ENCODE results near the gene APCDD1. TPM values are rescaled to one million over a fixed set of nuclear protein-coding genes. Genes with fewer than 3 reads are reported as not detected.

The APCDD1 gene
- total RNA-seq, 1 experiment from 2014 or later, result not detected

DNA sequence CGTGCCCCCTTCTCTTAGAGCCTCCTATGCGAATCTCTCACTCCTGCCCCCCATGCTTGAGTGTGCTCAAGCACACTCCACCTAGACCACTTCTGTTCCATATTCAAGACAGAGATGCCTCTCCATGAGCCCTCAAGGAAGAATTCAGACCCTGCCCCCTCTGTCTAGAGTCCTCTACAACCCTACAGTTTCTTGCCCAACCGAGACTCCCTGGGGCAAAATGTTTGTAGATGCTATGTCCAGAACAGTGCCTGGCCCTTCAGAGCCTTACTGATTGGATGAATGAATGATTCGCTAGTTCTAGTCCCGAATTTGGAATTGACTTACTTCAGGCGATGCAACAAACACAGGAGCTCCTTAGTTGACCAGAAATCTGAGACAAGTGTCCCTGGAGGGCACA lies 8.7 kb downstream of the APCDD1 start:
- Histone ChIP-seq H3K4me2 (ENCODE audit: low read length) (no peak overlapping the region), H3K9ac (ENCODE audit: low read length) (no peak overlapping the region), H3K36me3 (ENCODE audit: control insufficient read depth in 1 of 2, insufficient read depth in 2 of 2, low read length in 2 of 2) (no peaks in the 10 kb centered on the region), H3K79me2 (ENCODE audit: insufficient read depth, low read length) (no peaks in the 10 kb centered on the region), H3K4me3 (replicated peaks in 1 of 2; ENCODE audit: low read depth in 1 of 2, low read length in 2 of 2) (no peak overlapping the region), H3K9me3 (ENCODE audit: control insufficient read depth in 1 of 2, insufficient read depth in 1 of 2, low read depth in 1 of 2, low read length in 2 of 2) (no peaks in the 10 kb centered on the region), H3K9me2 (ENCODE audit: insufficient read depth) (no peaks in the 10 kb centered on the region), H3K27ac (ENCODE audit: low read depth, low read length) (no peak overlapping the region), H4K20me1 (ENCODE audit: insufficient read depth) (no peaks in the 10 kb centered on the region), H3K4me1 (ENCODE audit: control insufficient read depth in 1 of 2, insufficient read depth in 2 of 2, low read length in 2 of 2) (no peaks in the 10 kb centered on the region), H3K27me3 (ENCODE audit: insufficient read depth, low read length) (peaks cover 45% of the 10 kb centered on the region), H2AFZ (ENCODE audit: low read depth, low read length, poor library complexity, severe bottlenecking) (no peak overlapping the region)
- TF ChIP-seq, protein P1, sequence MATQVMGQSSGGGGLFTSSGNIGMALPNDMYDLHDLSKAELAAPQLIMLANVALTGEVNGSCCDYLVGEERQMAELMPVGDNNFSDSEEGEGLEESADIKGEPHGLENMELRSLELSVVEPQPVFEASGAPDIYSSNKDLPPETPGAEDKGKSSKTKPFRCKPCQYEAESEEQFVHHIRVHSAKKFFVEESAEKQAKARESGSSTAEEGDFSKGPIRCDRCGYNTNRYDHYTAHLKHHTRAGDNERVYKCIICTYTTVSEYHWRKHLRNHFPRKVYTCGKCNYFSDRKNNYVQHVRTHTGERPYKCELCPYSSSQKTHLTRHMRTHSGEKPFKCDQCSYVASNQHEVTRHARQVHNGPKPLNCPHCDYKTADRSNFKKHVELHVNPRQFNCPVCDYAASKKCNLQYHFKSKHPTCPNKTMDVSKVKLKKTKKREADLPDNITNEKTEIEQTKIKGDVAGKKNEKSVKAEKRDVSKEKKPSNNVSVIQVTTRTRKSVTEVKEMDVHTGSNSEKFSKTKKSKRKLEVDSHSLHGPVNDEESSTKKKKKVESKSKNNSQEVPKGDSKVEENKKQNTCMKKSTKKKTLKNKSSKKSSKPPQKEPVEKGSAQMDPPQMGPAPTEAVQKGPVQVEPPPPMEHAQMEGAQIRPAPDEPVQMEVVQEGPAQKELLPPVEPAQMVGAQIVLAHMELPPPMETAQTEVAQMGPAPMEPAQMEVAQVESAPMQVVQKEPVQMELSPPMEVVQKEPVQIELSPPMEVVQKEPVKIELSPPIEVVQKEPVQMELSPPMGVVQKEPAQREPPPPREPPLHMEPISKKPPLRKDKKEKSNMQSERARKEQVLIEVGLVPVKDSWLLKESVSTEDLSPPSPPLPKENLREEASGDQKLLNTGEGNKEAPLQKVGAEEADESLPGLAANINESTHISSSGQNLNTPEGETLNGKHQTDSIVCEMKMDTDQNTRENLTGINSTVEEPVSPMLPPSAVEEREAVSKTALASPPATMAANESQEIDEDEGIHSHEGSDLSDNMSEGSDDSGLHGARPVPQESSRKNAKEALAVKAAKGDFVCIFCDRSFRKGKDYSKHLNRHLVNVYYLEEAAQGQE (IDR thresholded peaks at IDR 0.05; ENCODE audit: low read depth), result no peak
- TF ChIP-seq YY1 (IDR thresholded peaks at IDR 0.05; ENCODE audit: extremely low read depth, insufficient replicate concordance, low read depth, low read length) (no peak), ELF1 (IDR thresholded peaks at IDR 0.05; ENCODE audit: borderline replicate concordance, low read depth) (no peak), CEBPB (IDR thresholded peaks at IDR 0.05; ENCODE audit: low read depth) (no peak), FOSL1 (IDR thresholded peaks at IDR 0.05; ENCODE audit: low read depth) (no peak), RAD21 (IDR thresholded peaks at IDR 0.05; ENCODE audit: low read depth) (no peak), POLR2AphosphoS5 (IDR thresholded peaks at IDR 0.05; ENCODE audit: low read depth, low read length) (no peak), SIN3A (IDR thresholded peaks at IDR 0.05; ENCODE audit: low read depth) (no peak), ZFX (IDR thresholded peaks at IDR 0.05) (no peak), SRF (IDR thresholded peaks at IDR 0.05; ENCODE audit: low read depth) (no peak), EZH2phosphoT487 (IDR thresholded peaks at IDR 0.05; ENCODE audit: borderline replicate concordance) (no peak), POLR2A (IDR thresholded peaks at IDR 0.05; ENCODE audit: borderline replicate concordance, extremely low read depth, insufficient read depth, insufficient read length) (no peak), EGR1 (IDR thresholded peaks at IDR 0.05; ENCODE audit: low read depth) (no peak), SP1 (IDR thresholded peaks at IDR 0.05; ENCODE audit: low read depth) (no peak)
- TF ChIP-seq, protein P2, sequence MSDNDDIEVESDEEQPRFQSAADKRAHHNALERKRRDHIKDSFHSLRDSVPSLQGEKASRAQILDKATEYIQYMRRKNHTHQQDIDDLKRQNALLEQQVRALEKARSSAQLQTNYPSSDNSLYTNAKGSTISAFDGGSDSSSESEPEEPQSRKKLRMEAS (IDR thresholded peaks at IDR 0.05), result no peak
- TF ChIP-seq, protein P3, sequence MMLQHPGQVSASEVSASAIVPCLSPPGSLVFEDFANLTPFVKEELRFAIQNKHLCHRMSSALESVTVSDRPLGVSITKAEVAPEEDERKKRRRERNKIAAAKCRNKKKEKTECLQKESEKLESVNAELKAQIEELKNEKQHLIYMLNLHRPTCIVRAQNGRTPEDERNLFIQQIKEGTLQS (IDR thresholded peaks at IDR 0.05), result no peak
- no TSS peak for BruUV-seq (replicated peaks)
- DNase-seq (ENCODE audit: low read depth, low spot score), result no peak
- RAD21 ChIA-PET (ENCODE audit: low non-redundant PET in 1 of 2, low total read pairs in 2 of 2, uncharacterized antibody in 2 of 2, unreplicated experiment in 2 of 2), result no interaction called here
- POLR2A ChIA-PET, result no interaction called here
- CTCF ChIA-PET, result no interaction called here
- no peak for ATAC-seq
- intact Hi-C loops (cut with micrococcal nuclease), result no loop called here
